ENCODE data around the gene FNTB. TPM values are rescaled to one million over a fixed set of nuclear protein-coding genes. Genes with fewer than 3 reads are reported as not detected.
A peak's percentile ranks its signal among the peaks of the same experiment; 100 is the strongest.
"Not testable (repeated sequence)": the region's sequence is repeated elsewhere in the genome, so short reads cannot be mapped to it uniquely, and the experiment has no call there.

FNTB gene
- total and polyA plus RNA-seq, 5 experiments from 2014 or later: 2.0 to 9.9 (median 7.7) TPM

DNA sequence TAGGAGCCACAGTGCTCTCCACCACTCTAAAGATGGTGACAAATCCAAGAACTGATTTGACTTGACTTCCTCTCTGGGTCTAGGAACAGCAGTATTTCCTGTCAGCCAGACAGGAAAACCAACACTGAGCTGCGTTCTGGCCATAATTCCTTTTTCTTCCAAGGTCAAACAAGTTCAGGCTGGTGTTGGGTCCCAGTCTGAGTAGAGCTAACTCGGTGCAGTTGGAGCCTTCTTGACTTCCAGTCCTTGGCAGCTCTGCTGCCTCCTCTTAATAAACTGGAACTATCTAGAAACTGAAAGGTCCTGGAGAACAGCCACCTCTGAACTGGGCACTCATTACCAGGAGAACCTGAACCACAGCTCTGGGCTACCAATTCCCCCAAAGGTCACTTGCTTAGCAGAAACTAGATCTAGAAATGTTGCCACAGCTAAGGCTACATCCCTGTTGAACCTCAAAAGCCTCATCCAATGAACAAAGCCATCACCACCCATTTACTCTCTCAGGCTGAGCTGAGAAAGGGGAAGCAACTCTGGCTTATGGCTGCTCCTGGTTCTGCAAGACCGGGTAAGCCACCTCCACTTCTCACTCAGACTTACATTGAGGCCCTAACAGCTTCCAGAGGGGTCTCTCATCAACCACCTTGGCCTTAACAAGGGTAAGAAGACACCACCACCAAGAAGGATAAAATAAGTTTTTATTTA, 87.9 kb downstream of the FNTB start:
- no peaks in the 10 kb centered on the region for H3K27me3 Mint-ChIP-seq
- H3K9me3 Mint-ChIP-seq: no peaks in the 10 kb centered on the region
- POLR2A ChIA-PET: interaction anchor here (0.8 kb wide), 1 partner anchor 8 kb away, joined by 3 read pairs; no protein-coding TSS in a partner anchor
- H3K4me1 Mint-ChIP-seq: peaks cover 28 to 54% (median 37%) of the 10 kb centered on the region in 4 donors
- DNase-seq (no peak), ATAC-seq (no peak)
- no peak overlapping the region for H3K4me3 Mint-ChIP-seq
- peaks cover 0 to 70% (median 24%) of the 10 kb centered on the region in 3 donors for H3K36me3 Mint-ChIP-seq
- peak overlapping the region in 8 of 10 donors; percentile 8 to 73 (median 66) for H3K27ac Mint-ChIP-seq

DNA sequence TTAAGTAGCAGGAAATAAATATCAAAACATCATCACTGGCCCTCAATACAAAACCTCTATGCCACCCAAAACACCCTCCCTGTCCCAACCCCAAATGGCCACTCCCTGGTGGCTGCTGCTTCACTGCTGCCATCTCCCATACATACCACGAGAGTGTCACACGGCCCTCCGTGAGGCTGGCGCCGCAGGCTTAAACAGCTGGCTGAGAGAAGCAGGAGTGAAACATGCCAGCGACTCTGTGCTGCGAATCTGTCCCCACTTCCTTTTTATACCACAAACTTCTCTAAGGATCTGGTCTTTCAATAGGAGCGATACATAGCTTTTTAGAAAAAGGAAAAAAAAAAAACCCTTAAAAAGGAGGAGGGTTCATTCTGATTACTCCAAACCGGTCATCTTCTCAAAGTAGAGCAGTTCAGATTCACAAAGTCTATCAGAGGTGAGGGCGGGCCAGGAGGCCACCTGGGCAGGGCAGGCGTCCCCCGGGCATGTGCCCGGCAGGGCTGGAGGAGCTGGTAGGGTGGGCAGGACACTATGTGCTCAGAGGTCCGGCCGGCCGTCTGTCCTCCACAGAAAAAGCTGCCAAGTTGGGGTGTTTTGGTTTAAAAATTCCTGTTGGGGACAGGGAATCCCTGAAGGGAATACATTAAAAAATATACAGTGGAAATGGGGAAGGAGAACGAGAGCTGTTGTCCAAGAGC, 89.1 kb downstream of the FNTB start:
- POLR2A ChIA-PET: interaction anchor here (0.7 kb wide), 1 partner anchor 27 kb away, joined by 3 read pairs; the partner anchor contains the start of gene MAX
- Mint-ChIP-seq H3K36me3 (peaks cover 0 to 75% (median 16%) of the 10 kb centered on the region in 3 donors), H3K27ac (peak overlapping the region in 3 of 10 donors; percentile 38 to 73 (median 54)), H3K4me1 (peaks cover 39 to 65% (median 49%) of the 10 kb centered on the region in 4 donors), H3K9me3 (no peaks in the 10 kb centered on the region), H3K27me3 (no peaks in the 10 kb centered on the region), H3K4me3 (no peak overlapping the region)
- no peak for ATAC-seq
- no peak for DNase-seq

GRCh38 chr14:65077318-65077717, 90.6 kb downstream of the FNTB start:
- DNase-seq (no peak), ATAC-seq (no peak)
- Mint-ChIP-seq H3K36me3 (peaks cover 0 to 90% (median 25%) of the 10 kb centered on the region in 3 donors), H3K4me1 (peaks cover 51 to 80% (median 64%) of the 10 kb centered on the region in 4 donors), H3K27ac (no peak overlapping the region), H3K9me3 (no peaks in the 10 kb centered on the region), H3K4me3 (peak overlapping the region in 1 of 10 donors; percentile 34), H3K27me3 (no peaks in the 10 kb centered on the region)
- POLR2A ChIA-PET: no interaction called here

- peaks cover 53 to 87% (median 78%) of the 10 kb centered on the region in 4 donors for H3K4me1 Mint-ChIP-seq
- POLR2A ChIA-PET: interaction anchor here (1.0 kb wide), 1 partner anchor 93 kb away, joined by 4 read pairs; the partner anchor contains the start of gene FNTB
- ATAC-seq (peak; percentile 60 to 73), DNase-seq (peak in 1 of 10 donors; percentile 28)
- no peaks in the 10 kb centered on the region for H3K9me3 Mint-ChIP-seq
- H3K27me3 Mint-ChIP-seq: no peaks in the 10 kb centered on the region
- H3K36me3 Mint-ChIP-seq: peaks cover 0 to 96% (median 29%) of the 10 kb centered on the region in 3 donors
- H3K27ac Mint-ChIP-seq: peak overlapping the region; percentile 22 to 87 (median 76)
- H3K4me3 Mint-ChIP-seq: peak overlapping the region in 8 of 10 donors; percentile 5 to 69 (median 38)
Observed at GRCh38 chr14:65079201-65079600, 92.5 kb downstream of the FNTB start.

- no peaks in the 10 kb centered on the region for H3K27me3 Mint-ChIP-seq
- H3K27ac Mint-ChIP-seq: peak overlapping the region; percentile 39 to 87 (median 80)
- no peak for DNase-seq
- POLR2A ChIA-PET: interaction anchor here (1.0 kb wide), 1 partner anchor 93 kb away, joined by 4 read pairs; the partner anchor contains the start of gene FNTB
- H3K4me3 Mint-ChIP-seq: peak overlapping the region in 4 of 10 donors; percentile 19 to 69 (median 38)
- H3K4me1 Mint-ChIP-seq: peaks cover 51 to 86% (median 77%) of the 10 kb centered on the region in 4 donors
- peaks cover 0 to 96% (median 33%) of the 10 kb centered on the region in 3 donors for H3K36me3 Mint-ChIP-seq
- H3K9me3 Mint-ChIP-seq: no peaks in the 10 kb centered on the region
- ATAC-seq: no peak
Observed at GRCh38 chr14:65079768-65080167, 93.1 kb downstream of the FNTB start.

GRCh38 chr14:65080960-65081747, 94.5 kb downstream of the FNTB start:
- DNase-seq (no peak), ATAC-seq (no peak)
- no peaks in the 10 kb centered on the region for H3K27me3 Mint-ChIP-seq
- peak overlapping the region in 9 of 10 donors; percentile 35 to 86 (median 69) for H3K27ac Mint-ChIP-seq
- peak overlapping the region in 6 of 10 donors; percentile 14 to 41 (median 28) for H3K4me3 Mint-ChIP-seq
- H3K36me3 Mint-ChIP-seq: peaks cover 8 to 94% (median 40%) of the 10 kb centered on the region in 3 donors
- H3K4me1 Mint-ChIP-seq: peaks cover 53 to 87% (median 78%) of the 10 kb centered on the region in 4 donors
- peaks cover 0 to 4% (median under 1%) of the 10 kb centered on the region in 9 donors for H3K9me3 Mint-ChIP-seq
- POLR2A ChIA-PET: no interaction called here

DNA sequence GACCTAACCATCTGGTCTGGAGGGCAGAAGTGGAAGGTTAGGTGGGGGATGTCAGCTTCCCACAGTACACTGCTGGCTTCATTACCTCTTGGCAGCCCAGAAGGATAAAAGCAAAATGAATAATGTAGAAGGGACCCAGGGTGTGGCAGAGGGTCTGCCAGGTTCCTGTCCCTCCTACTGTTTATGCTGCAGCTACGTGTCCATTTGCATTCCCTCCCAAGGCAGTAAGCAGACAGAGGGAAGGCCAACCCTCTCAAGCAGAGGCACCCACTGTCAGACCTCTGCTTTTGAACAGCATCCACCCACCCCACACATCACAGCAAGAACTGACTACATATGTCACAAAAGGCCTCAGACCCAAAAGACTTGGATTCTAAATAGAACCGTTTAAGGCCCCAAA, 96.2 kb downstream of the FNTB start:
- ATAC-seq (no peak), DNase-seq (no peak)
- Mint-ChIP-seq H3K4me1 (peaks cover 55 to 88% (median 86%) of the 10 kb centered on the region in 4 donors), H3K9me3 (peaks cover 0 to 13% (median 7%) of the 10 kb centered on the region in 9 donors), H3K4me3 (peak overlapping the region in 3 of 10 donors; percentile 13 to 27 (median 24)), H3K27me3 (no peaks in the 10 kb centered on the region), H3K36me3 (peaks cover 25 to 97% (median 49%) of the 10 kb centered on the region in 3 donors), H3K27ac (peak overlapping the region in 8 of 10 donors; percentile 8 to 86 (median 65))
- POLR2A ChIA-PET: interaction anchor here (0.7 to 1.5 kb wide), 3 partner anchors 9 to 14 kb away, joined by 3 read pairs; no protein-coding TSS in a partner anchor

- H3K4me1 Mint-ChIP-seq: peaks cover 46 to 82% (median 81%) of the 10 kb centered on the region in 4 donors
- peaks cover 38 to 96% (median 61%) of the 10 kb centered on the region in 3 donors for H3K36me3 Mint-ChIP-seq
Observed at GRCh38 chr14:65084554-65085505, 98.1 kb downstream of the FNTB start.

DNA sequence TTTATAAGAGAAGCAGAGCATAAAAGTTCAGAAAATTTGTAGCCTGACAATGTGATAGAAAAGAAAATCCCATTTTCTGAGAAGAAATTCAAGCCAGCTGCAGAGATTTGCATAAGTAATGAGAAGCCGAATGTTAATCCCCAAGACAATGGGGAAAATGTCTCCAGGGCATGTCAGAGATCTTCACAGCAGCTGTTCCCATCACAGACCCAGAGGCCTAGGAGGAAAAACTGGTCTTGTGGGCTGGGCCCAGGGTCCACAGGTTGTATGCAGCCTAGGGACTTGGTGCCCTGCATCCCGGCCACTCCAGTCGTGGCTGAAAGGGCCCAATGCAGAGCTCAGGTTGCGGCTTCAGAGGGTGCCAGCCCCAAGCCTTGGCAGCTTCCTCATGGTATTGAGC, 100.0 kb downstream of the FNTB start:
- POLR2A ChIA-PET, H3K27me3 Mint-ChIP-seq, ATAC-seq, DNase-seq: not testable (repeated sequence)
- Mint-ChIP-seq H3K27ac (peak overlapping the region in 1 of 10 donors; percentile 29), H3K4me3 (peak overlapping the region in 1 of 10 donors; percentile 36), H3K4me1 (peaks cover 34 to 81% (median 74%) of the 10 kb centered on the region in 4 donors), H3K9me3 (peaks cover 0 to 15% (median 7%) of the 10 kb centered on the region in 9 donors), H3K36me3 (peaks cover 38 to 96% (median 69%) of the 10 kb centered on the region in 3 donors)

More at GRCh38 chr14:65084554-65085505, 98.1 kb downstream of the FNTB start:
- Mint-ChIP-seq H3K27ac (peak overlapping the region in 4 of 10 donors; percentile 22 to 73 (median 56)), H3K27me3 (no peaks in the 10 kb centered on the region), H3K4me3 (peak overlapping the region in 1 of 10 donors; percentile 55), H3K9me3 (peaks cover 0 to 15% (median 7%) of the 10 kb centered on the region in 9 donors)
- DNase-seq (no peak), ATAC-seq (no peak)
- POLR2A ChIA-PET: interaction anchor here (1.5 kb wide), 1 partner anchor 9 kb away, joined by 3 read pairs; no protein-coding TSS in a partner anchor

DNA sequence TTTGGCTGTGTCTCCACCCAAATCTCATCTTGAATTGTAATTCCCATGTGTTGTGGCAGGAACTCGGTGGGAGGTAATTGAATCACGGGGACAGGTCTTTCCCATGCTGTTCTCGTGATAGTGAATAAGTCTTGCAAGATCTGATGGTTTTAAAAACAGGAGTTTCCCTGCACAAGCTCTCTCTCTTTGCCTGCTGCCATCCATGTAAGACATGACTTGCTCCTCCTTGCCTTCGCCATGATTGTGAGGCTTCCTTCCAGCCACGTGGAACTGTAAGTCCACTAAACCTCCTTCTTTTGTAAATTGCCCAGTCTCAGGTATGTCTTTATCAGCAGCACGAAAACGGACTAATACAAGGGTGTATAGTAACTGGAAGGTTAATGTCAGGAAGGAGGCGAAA, 101.1 kb downstream of the FNTB start:
- H3K36me3 Mint-ChIP-seq: peaks cover 38 to 96% (median 62%) of the 10 kb centered on the region in 3 donors
- H3K9me3 Mint-ChIP-seq: peaks cover 0 to 15% (median 7%) of the 10 kb centered on the region in 9 donors
- DNase-seq, ATAC-seq, H3K4me3 Mint-ChIP-seq, H3K27me3 Mint-ChIP-seq: not testable (repeated sequence)
- peaks cover 26 to 78% (median 68%) of the 10 kb centered on the region in 4 donors for H3K4me1 Mint-ChIP-seq
- H3K27ac Mint-ChIP-seq: peak overlapping the region in 2 of 10 donors; percentile 22 to 50
- POLR2A ChIA-PET: interaction anchor here (1.0 kb wide), 1 partner anchor 15 kb away, joined by 3 read pairs; the partner anchor contains the start of gene MAX

DNA sequence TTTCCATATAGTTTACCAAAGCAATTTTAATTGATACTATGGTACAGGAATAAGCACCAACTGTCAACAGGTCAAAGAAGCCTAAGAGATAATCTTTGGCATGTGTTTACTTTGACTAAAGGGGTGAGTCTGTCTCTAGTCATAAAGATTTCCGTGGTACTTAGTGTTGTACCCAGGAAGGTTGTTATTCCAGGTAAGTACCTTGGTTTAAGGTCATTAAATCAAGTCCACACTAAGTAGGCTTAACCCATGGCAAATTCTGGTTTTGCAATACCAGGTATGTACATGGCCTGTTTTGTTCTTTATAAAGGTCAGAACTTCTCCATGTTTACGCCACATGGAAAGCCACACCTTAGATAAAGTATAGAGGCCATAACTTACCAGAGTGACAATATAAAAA, 105.7 kb downstream of the FNTB start:
- Mint-ChIP-seq H3K27ac (peak overlapping the region in 1 of 10 donors; percentile 62), H3K27me3 (no peaks in the 10 kb centered on the region), H3K9me3 (peaks cover 0 to 8% (median 2%) of the 10 kb centered on the region in 9 donors), H3K4me3 (no peak overlapping the region), H3K4me1 (peaks cover 30 to 84% (median 73%) of the 10 kb centered on the region in 4 donors), H3K36me3 (peaks cover 19 to 95% (median 63%) of the 10 kb centered on the region in 3 donors)
- ATAC-seq (no peak), DNase-seq (no peak)
- POLR2A ChIA-PET: no interaction called here

All from naive thymus-derived CD8-positive, alpha-beta T cell (primary cell).